ENCODE measurements around the gene UTF1.

DNA sequence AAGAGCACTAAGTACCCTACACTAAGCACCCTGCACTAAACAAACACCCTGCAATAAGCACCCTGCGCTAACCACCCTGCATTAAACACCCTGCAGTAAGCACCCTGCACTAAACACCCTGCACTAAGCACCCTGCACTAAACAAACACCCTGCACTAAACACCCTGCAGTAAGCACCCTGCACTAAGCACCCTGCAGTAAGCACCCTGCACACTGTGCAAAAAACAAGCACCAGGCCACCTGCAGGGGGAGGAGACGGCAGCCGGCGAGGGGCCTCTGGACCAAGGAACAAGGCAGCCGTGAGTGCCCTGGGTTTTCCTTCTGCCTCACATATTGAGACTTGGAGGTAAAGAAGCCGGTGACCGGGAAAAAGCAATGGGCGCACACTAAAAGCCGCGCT lies 39.8 kb upstream of the UTF1 start:
- no peak for TF ChIP-seq POLR2A (IDR thresholded peaks at IDR 0.05; ENCODE audit: low read depth, low read length)
- no peak for TF ChIP-seq POLR2AphosphoS5 (IDR thresholded peaks at IDR 0.05; ENCODE audit: low read depth, low read length)
- TF ChIP-seq TAF1 (IDR thresholded peaks at IDR 0.05; ENCODE audit: low read depth, low read length): no peak
- TF ChIP-seq POU2F2 (IDR thresholded peaks at IDR 0.05; ENCODE audit: low read depth, low read length): no peak
